HG02943 (cell line): ENCODE results near the gene CPO.

Source experiments
- ATAC-seq: cut with Tn5 transposase; IDR thresholded peaks from one replicate; pipeline ENCODE4 v1.9.1; 2021; ENCODE audit warnings: mild to moderate bottlenecking, low read depth, moderate library complexity; ENCODE audit not compliant: unreplicated experiment

Gene CPO

GRCh38 chr2:206971805-206972204 is 32.5 kb downstream of the CPO start:
- no peak for ATAC-seq

- ATAC-seq = no peak
These were observed 35.2 kb downstream of the CPO start for GRCh38 chr2:206974551-206974950.

GRCh38 chr2:206978746-206979145 is 39.4 kb downstream of the CPO start:
- ATAC-seq = no peak

- no peak for ATAC-seq
These were observed 40.0 kb downstream of the CPO start for GRCh38 chr2:206979365-206979764.

GRCh38 chr2:206979922-206980321 is 40.6 kb downstream of the CPO start:
- ATAC-seq = no peak

- ATAC-seq = no peak
These were observed 41.1 kb downstream of the CPO start for GRCh38 chr2:206980413-206980812.

- ATAC-seq = no peak
These were observed 41.9 kb downstream of the CPO start for GRCh38 chr2:206981086-206981674.

GRCh38 chr2:206981739-206982340 is 42.5 kb downstream of the CPO start:
- no peak for ATAC-seq

GRCh38 chr2:206982360-206982955 is 43.1 kb downstream of the CPO start:
- ATAC-seq = no peak

- no peak for ATAC-seq
These were observed 44.0 kb downstream of the CPO start for GRCh38 chr2:206983161-206983859.

GRCh38 chr2:206984206-206984605 is 44.9 kb downstream of the CPO start:
- ATAC-seq = no peak

GRCh38 chr2:206986943-206987342 is 47.6 kb downstream of the CPO start:
- no peak for ATAC-seq

- ATAC-seq = no peak
These were observed 48.5 kb downstream of the CPO start for GRCh38 chr2:206987810-206988209.

GRCh38 chr2:206988884-206989283 is 49.6 kb downstream of the CPO start:
- ATAC-seq = no peak

- ATAC-seq = no peak
These were observed 50.0 kb downstream of the CPO start for GRCh38 chr2:206989311-206989710.

GRCh38 chr2:206990360-206990759 is 51.0 kb downstream of the CPO start:
- ATAC-seq = no peak

GRCh38 chr2:206991070-206991469 is 51.8 kb downstream of the CPO start:
- ATAC-seq = no peak

GRCh38 chr2:206993396-206993911 is 54.1 kb downstream of the CPO start:
- ATAC-seq = no peak

- ATAC-seq = no peak
These were observed 54.6 kb downstream of the CPO start for GRCh38 chr2:206993964-206994363.

- ATAC-seq = no peak
These were observed 57.3 kb downstream of the CPO start for GRCh38 chr2:206996556-206997065.
